Smooth muscle cell (in vitro differentiated cells): Measurements from ENCODE around the gene GYPA. TPM values are rescaled to one million over a fixed set of nuclear protein-coding genes. Genes with fewer than 3 reads are reported as not detected.

ENCODE experiments used
- DNase-seq: peaks from one replicate; lab custom pipeline; 2025; ENCODE audit not compliant: unreplicated experiment; lab: John Stamatoyannopoulos, UW
- H2AFZ ChIP-seq: fragments of 200-600 bp; sonication (generic); 2 replicates; pipeline ENCODE4 v1.6.0; 2016; ENCODE audit warnings: antibody characterized with exemption, low read depth, mild to moderate bottlenecking
- H3F3A ChIP-seq: fragments of 200-600 bp; sonication (generic); 2 replicates; pipeline ENCODE4 v1.6.0; 2017; ENCODE audit warnings: antibody characterized with exemption, low read depth
- H3K27ac ChIP-seq: fragments of 200-600 bp; sonication (generic); 2 replicates; pipeline ENCODE4 v1.5.1; 2016; ENCODE audit warnings: low read depth, mild to moderate bottlenecking
- H3K27me3 ChIP-seq: fragments of 200-600 bp; sonication (generic); 2 replicates; pipeline ENCODE4 v1.6.1; 2016; ENCODE audit warnings: low read depth, mild to moderate bottlenecking
- H3K36me3 ChIP-seq: fragments of 200-600 bp; sonication (generic); 2 replicates; pipeline ENCODE4 v1.5.1; 2016; ENCODE audit warnings: low read depth
- H3K4me1 ChIP-seq: fragments of 200-600 bp; sonication (generic); 2 replicates; pipeline ENCODE4 v1.5.1; 2016; ENCODE audit warnings: low read depth
- H3K4me2 ChIP-seq: fragments of 200-600 bp; sonication (generic); 2 replicates; pipeline ENCODE4 v1.6.0; 2016; ENCODE audit warnings: mild to moderate bottlenecking
- H3K4me3 ChIP-seq: fragments of 200-600 bp; sonication (generic); 2 replicates; pipeline ENCODE4 v1.5.1; 2016; ENCODE audit warnings: mild to moderate bottlenecking
- H3K79me2 ChIP-seq: fragments of 200-600 bp; sonication (generic); 2 replicates; pipeline ENCODE4 v1.6.0; 2016; ENCODE audit warnings: low read depth, mild to moderate bottlenecking
- H3K9ac ChIP-seq: fragments of 200-600 bp; sonication (generic); 2 replicates; pipeline ENCODE4 v1.6.0; 2016; ENCODE audit warnings: low read depth
- H3K9me3 ChIP-seq: fragments of 200-600 bp; sonication (generic); replicated peaks from 2 replicates; pipeline ENCODE4 v1.5.1; 2016; ENCODE audit warnings: low read depth
- H4K20me1 ChIP-seq: fragments of 200-600 bp; sonication (generic); 2 replicates; pipeline ENCODE4 v1.6.0; 2016; ENCODE audit warnings: low read depth
- CTCF ChIP-seq: fragments of 200-600 bp; sonication (generic); IDR thresholded peaks from 2 replicates; pipeline ENCODE4 v1.5.1; 2017; ENCODE audit warnings: borderline replicate concordance, mild to moderate bottlenecking, antibody characterized with exemption; ENCODE audit not compliant: insufficient read depth, poor library complexity, severe bottlenecking
- WGBS: methylation state at CpG from one replicate; pipeline ENCODE4 v1.1.7; 2016; ENCODE audit warnings: low lambda C conversion rate; 5-methylcytosine and 5-hydroxymethylcytosine counted together
- polyA plus RNA-seq: library from polyadenylated mRNA; unstranded; fragments of >200 nt; fragmentation: Nextera tagmentation; extraction: Ambion mirVana; gene quantifications from 2 replicates; pipeline ENCODE4 v1.2.1, GENCODE V29; 2016
- total RNA-seq: library from RNA; depleted of rRNA; stranded (reverse); fragments of >200 nt; gene quantifications from 2 replicates; pipeline ENCODE4 v1.2.3, GENCODE V29; 2014

Gene GYPA
- total and polyA plus RNA-seq, 2 experiments from 2014 or later: not detected

- H3K27me3 ChIP-seq: no peaks in the 10 kb centered on the region
- H3K9ac ChIP-seq: no peak overlapping the region
- H3K9me3 ChIP-seq: no peaks in the 10 kb centered on the region
- WGBS: 83% methylated on average over 2 of the region's 2 CpGs
- H3K4me3 ChIP-seq: no peak overlapping the region
- DNase-seq: no peak
- H3F3A ChIP-seq: no peaks in the 10 kb centered on the region
- H3K79me2 ChIP-seq: no peaks in the 10 kb centered on the region
- TF ChIP-seq CTCF: no peak
- no peak overlapping the region for H2AFZ ChIP-seq
- H3K27ac ChIP-seq: no peak overlapping the region
- H3K4me1 ChIP-seq: peaks cover 8% of the 10 kb centered on the region
- H4K20me1 ChIP-seq: no peaks in the 10 kb centered on the region
- H3K4me2 ChIP-seq: no peak overlapping the region
- no peaks in the 10 kb centered on the region for H3K36me3 ChIP-seq
These were observed 42.6 kb upstream of the GYPA start for GRCh38 chr4:144183165-144183564.

GRCh38 chr4:144181391-144181790, 40.9 kb upstream of the GYPA start:
- Histone ChIP-seq H3K27me3 (no peaks in the 10 kb centered on the region), H3K9me3 (no peaks in the 10 kb centered on the region), H3K4me2 (no peak overlapping the region), H3K9ac (no peak overlapping the region), H3K36me3 (no peaks in the 10 kb centered on the region), H3F3A (no peaks in the 10 kb centered on the region), H3K4me3 (no peak overlapping the region), H4K20me1 (no peaks in the 10 kb centered on the region), H2AFZ (no peak overlapping the region), H3K4me1 (peaks cover 8% of the 10 kb centered on the region), H3K27ac (no peak overlapping the region), H3K79me2 (no peaks in the 10 kb centered on the region)
- TF ChIP-seq CTCF: no peak
- 79% methylated on average over 8 of the region's 8 CpGs for WGBS
- DNase-seq: no peak

- H4K20me1 ChIP-seq: no peaks in the 10 kb centered on the region
- no peak for TF ChIP-seq CTCF
- no peak overlapping the region for H3K4me2 ChIP-seq
- no peak for DNase-seq
- no peaks in the 10 kb centered on the region for H3F3A ChIP-seq
- no peak overlapping the region for H2AFZ ChIP-seq
- H3K36me3 ChIP-seq: no peaks in the 10 kb centered on the region
- no peaks in the 10 kb centered on the region for H3K79me2 ChIP-seq
- WGBS: 94% methylated on average over 1 of the region's 1 CpG
- H3K4me1 ChIP-seq: peaks cover 8% of the 10 kb centered on the region
- H3K4me3 ChIP-seq: no peak overlapping the region
- no peaks in the 10 kb centered on the region for H3K9me3 ChIP-seq
- no peak overlapping the region for H3K27ac ChIP-seq
- H3K9ac ChIP-seq: no peak overlapping the region
- H3K27me3 ChIP-seq: no peaks in the 10 kb centered on the region
These were observed 38.7 kb upstream of the GYPA start for GRCh38 chr4:144179152-144179739.

- Histone ChIP-seq H3K27ac (no peak overlapping the region), H3K27me3 (no peaks in the 10 kb centered on the region), H3F3A (no peaks in the 10 kb centered on the region), H3K79me2 (no peaks in the 10 kb centered on the region), H3K4me1 (peaks cover 8% of the 10 kb centered on the region), H3K36me3 (no peaks in the 10 kb centered on the region), H3K9ac (no peak overlapping the region), H4K20me1 (no peaks in the 10 kb centered on the region), H2AFZ (no peak overlapping the region), H3K9me3 (no peaks in the 10 kb centered on the region), H3K4me3 (no peak overlapping the region), H3K4me2 (no peak overlapping the region)
- 32% methylated on average over 2 of the region's 2 CpGs for WGBS
- no peak for TF ChIP-seq CTCF
- DNase-seq: no peak
These were observed 37.9 kb upstream of the GYPA start for GRCh38 chr4:144178414-144178813.
